Memory B cell (primary cell): ENCODE data around the gene LZTS3.
"Not testable (repeated sequence)": the region's sequence is repeated elsewhere in the genome, so short reads cannot be mapped to it uniquely, and the experiment has no call there.

Source experiments
- ATAC-seq: fragments of 150-1000 bp; cut with Tn5 transposase; 2 replicates; pipeline ENCODE4 v1.10.0; 2021; ENCODE audit warnings: low read depth, mild to moderate bottlenecking, moderate library complexity
- DNase-seq, 2 donors: peaks; one replicate each; pipeline ENCODE4 v3.0.0; 2022; ENCODE audit warnings: low spot score in 2 of 2
- H3K27ac Mint-ChIP-seq: one replicate; pipeline ENCODE4 v1.8.0; 2022; ENCODE audit warnings: mild to moderate bottlenecking, moderate library complexity, mixed read lengths
- H3K27me3 Mint-ChIP-seq: one replicate; pipeline ENCODE4 v1.8.0; 2022; ENCODE audit warnings: mixed read lengths
- H3K36me3 Mint-ChIP-seq: one replicate; pipeline ENCODE4 v1.8.0; 2022; ENCODE audit warnings: mild to moderate bottlenecking, mixed read lengths
- H3K4me1 Mint-ChIP-seq: one replicate; pipeline ENCODE4 v1.8.0; 2022; ENCODE audit warnings: mixed read lengths
- H3K4me3 Mint-ChIP-seq: one replicate; pipeline ENCODE4 v1.8.0; 2022; ENCODE audit warnings: mild to moderate bottlenecking, moderate library complexity, mixed read lengths
- H3K9me3 Mint-ChIP-seq: one replicate; pipeline ENCODE4 v1.8.0; 2022; ENCODE audit warnings: mixed read lengths

LZTS3 gene

GRCh38 chr20:3199976-3200755 lies 26.8 kb upstream of the LZTS3 start:
- H3K4me3 Mint-ChIP-seq, result no peak overlapping the region
- no peak for ATAC-seq
- H3K9me3 Mint-ChIP-seq, result no peaks in the 10 kb centered on the region
- peaks cover 14% of the 10 kb centered on the region for H3K4me1 Mint-ChIP-seq
- peaks cover 29% of the 10 kb centered on the region for H3K36me3 Mint-ChIP-seq
- no peak overlapping the region for H3K27ac Mint-ChIP-seq
- DNase-seq, result no peak
- no peaks in the 10 kb centered on the region for H3K27me3 Mint-ChIP-seq

- no peaks in the 10 kb centered on the region for H3K9me3 Mint-ChIP-seq
- no peak overlapping the region for H3K4me3 Mint-ChIP-seq
- no peaks in the 10 kb centered on the region for H3K27me3 Mint-ChIP-seq
- peaks cover 14% of the 10 kb centered on the region for H3K4me1 Mint-ChIP-seq
- DNase-seq, result no peak
- no peak overlapping the region for H3K27ac Mint-ChIP-seq
- peaks cover 32% of the 10 kb centered on the region for H3K36me3 Mint-ChIP-seq
- no peak for ATAC-seq
Measured at GRCh38 chr20:3199206-3199605, 25.9 kb upstream of the LZTS3 start.

DNA sequence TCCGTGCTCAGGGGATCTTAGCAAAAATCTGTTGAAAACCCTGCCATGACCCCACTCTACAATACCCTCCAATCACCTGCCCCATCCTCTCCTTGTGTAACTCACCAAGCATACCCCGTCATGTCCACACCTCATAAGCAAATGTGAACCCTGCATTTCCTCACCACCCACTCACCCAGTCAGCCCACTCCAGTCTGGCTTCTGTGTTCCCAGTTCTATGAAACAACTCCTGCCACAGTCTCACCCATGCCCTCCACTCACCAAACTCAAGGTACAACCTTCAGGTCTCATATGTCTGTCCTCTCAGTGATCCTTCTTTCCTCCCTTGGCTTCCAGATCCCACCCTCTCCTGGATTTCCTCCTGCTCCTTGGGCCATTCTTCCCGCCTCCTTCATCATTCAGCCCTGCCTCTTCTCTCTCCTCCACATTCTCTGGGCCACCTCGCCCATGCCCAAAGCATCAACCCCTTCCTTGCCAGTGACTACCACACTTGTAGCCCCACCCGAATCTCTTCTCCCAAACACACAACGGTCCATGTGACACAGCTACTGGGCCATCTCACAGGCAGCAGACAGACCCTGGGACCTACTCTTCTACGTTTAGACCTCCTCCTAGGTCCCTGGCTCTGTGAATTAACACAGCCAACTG lies 22.4 kb upstream of the LZTS3 start:
- H3K27ac Mint-ChIP-seq, result peak overlapping the region; percentile 85
- H3K36me3 Mint-ChIP-seq, result peaks cover 47% of the 10 kb centered on the region
- peaks cover 6% of the 10 kb centered on the region for H3K4me1 Mint-ChIP-seq
- no peaks in the 10 kb centered on the region for H3K27me3 Mint-ChIP-seq
- ATAC-seq (no peak), DNase-seq (no peak)
- H3K4me3 Mint-ChIP-seq, result no peak overlapping the region
- no peaks in the 10 kb centered on the region for H3K9me3 Mint-ChIP-seq

DNA sequence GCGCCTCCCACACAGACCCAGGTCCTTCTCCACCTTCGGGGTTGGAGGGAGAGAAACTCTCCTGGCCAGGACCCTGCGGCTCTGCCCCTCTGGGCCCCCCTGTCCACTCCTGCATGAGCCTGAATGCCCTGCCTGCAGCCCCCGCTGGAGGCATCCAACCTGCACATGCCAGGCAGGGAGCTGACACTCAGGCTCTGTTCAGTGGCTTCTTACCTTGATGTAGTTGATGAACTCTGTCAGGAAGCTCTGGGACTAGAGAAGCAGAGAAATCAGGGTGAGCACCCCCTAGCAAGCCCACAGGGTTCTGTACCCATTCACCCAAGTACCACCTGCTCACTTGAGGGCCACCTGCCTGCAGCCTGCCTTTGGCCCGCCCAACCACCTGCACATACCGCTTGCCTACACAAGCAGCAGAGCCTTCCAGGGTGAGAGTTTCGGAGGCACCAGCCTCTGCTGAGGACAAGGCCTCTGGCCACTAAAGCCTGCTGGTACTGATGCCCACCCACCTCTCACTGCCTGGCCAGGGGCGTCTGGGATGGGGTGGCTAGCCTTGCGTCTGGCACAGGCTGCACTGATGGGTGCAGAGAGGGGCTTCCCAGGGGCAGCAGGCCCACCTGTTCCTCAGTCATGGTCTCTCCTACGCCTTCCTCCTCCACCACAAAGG lies 21.4 kb upstream of the LZTS3 start:
- no peaks in the 10 kb centered on the region for H3K9me3 Mint-ChIP-seq
- no peak overlapping the region for H3K27ac Mint-ChIP-seq
- DNase-seq (no peak), ATAC-seq (no peak)
- no peaks in the 10 kb centered on the region for H3K27me3 Mint-ChIP-seq
- H3K4me3 Mint-ChIP-seq, result no peak overlapping the region
- peaks cover 45% of the 10 kb centered on the region for H3K36me3 Mint-ChIP-seq
- H3K4me1 Mint-ChIP-seq, result peaks cover 6% of the 10 kb centered on the region

GRCh38 chr20:3193806-3194616 lies 20.7 kb upstream of the LZTS3 start:
- H3K9me3 Mint-ChIP-seq, result no peaks in the 10 kb centered on the region
- H3K27ac Mint-ChIP-seq, result no peak overlapping the region
- no peak overlapping the region for H3K4me3 Mint-ChIP-seq
- H3K27me3 Mint-ChIP-seq, result no peaks in the 10 kb centered on the region
- H3K4me1 Mint-ChIP-seq, result peaks cover 6% of the 10 kb centered on the region
- no peak for ATAC-seq
- peaks cover 40% of the 10 kb centered on the region for H3K36me3 Mint-ChIP-seq
- no peak for DNase-seq

- no peaks in the 10 kb centered on the region for H3K27me3 Mint-ChIP-seq
- ATAC-seq (no peak), DNase-seq (no peak)
- peaks cover 6% of the 10 kb centered on the region for H3K4me1 Mint-ChIP-seq
- no peak overlapping the region for H3K4me3 Mint-ChIP-seq
- peaks cover 33% of the 10 kb centered on the region for H3K36me3 Mint-ChIP-seq
- H3K27ac Mint-ChIP-seq, result no peak overlapping the region
- no peaks in the 10 kb centered on the region for H3K9me3 Mint-ChIP-seq
Measured at GRCh38 chr20:3192226-3193015, 19.1 kb upstream of the LZTS3 start.

DNA sequence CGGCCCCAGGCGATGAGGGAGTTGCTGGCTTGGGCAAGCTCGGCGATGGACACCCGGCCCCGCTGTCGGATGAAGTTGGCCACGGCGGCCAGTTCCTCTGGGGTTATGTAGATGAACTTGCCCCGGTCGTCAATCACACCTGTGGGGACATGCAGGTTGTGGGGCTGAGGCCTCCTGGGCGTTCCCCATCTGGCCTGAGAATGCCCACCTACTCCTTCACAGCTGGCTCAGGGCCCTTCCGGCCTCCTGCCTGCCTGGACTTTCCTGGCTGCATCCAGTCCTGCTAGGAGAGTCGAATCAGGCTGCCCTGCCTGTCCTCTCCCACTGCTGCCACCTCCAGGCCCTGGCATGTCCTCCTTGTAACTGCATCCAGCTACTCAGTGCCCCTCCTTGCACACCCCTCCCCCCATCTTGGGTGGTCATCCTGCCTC lies 17.3 kb upstream of the LZTS3 start:
- no peak for DNase-seq
- Mint-ChIP-seq H3K36me3 (peaks cover 30% of the 10 kb centered on the region), H3K27me3 (no peaks in the 10 kb centered on the region)

DNA sequence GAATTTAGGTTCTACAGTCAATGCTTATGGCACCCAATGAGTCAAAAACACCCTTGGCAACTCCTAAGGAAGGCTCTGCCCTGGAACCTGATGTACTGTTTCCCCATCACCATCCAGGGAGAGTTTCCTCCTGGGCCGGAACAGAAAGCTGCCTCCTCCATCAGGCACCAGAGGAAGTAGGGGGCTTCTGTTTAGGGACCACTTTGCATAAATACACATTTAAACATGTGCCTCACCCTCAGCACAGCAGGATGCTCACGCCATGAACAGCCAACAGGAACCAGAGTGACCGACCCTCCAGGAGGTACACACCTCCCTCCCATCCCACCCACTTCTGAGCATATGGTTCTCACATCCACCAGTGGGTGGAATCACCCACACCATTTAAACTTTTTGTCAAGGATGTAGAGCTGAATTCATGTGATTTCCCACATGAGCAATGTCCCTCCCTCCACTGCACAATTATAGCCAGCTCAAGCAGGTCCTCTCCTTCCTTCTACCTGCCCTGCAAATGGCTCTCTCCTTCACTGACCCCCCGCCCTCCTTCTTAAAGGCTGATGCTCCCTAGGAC lies 16.3 kb upstream of the LZTS3 start:
- Mint-ChIP-seq H3K27ac (no peak overlapping the region), H3K36me3 (peaks cover 24% of the 10 kb centered on the region), H3K4me3 (no peak overlapping the region), H3K4me1 (no peaks in the 10 kb centered on the region), H3K27me3 (no peaks in the 10 kb centered on the region), H3K9me3 (no peaks in the 10 kb centered on the region)
- DNase-seq (no peak), ATAC-seq (no peak)

More for the DNA sequence above, 17.3 kb upstream of the LZTS3 start:
- Mint-ChIP-seq H3K4me3 (no peak overlapping the region), H3K27ac (no peak overlapping the region), H3K9me3 (no peaks in the 10 kb centered on the region), H3K4me1 (peaks cover 2% of the 10 kb centered on the region)
- ATAC-seq, result no peak

DNA sequence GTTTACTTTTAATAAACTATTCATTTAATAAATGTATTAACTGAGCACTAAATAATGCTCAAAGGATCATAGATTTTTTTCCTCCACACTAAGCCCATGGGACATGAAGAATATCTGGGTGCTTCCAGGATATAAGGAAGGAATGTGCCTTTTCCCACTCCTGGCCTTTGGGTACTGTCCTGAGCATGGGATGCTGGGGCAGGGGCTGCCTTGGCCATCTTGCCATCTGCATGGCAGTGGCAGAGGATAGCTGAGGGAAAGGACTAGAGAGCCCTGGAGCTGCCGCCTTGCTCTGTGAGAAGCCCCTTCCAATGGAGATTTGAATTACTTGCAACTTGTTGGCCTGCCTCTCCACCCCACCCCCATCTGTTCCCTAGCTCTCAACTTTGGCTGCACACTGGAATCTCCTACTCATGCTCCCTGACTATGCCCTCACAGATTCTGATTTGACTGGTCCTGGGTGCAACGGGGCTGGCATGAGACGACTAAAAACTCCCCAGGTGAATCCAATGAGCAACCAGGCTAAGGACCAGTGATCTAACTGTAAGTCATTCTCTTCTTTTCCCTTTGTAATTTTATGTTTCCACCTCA lies 15.6 kb upstream of the LZTS3 start:
- no peak overlapping the region for H3K4me3 Mint-ChIP-seq
- no peaks in the 10 kb centered on the region for H3K4me1 Mint-ChIP-seq
- no peaks in the 10 kb centered on the region for H3K27me3 Mint-ChIP-seq
- DNase-seq, result no peak
- no peak overlapping the region for H3K27ac Mint-ChIP-seq
- H3K36me3 Mint-ChIP-seq, result peaks cover 21% of the 10 kb centered on the region
- ATAC-seq, result no peak
- H3K9me3 Mint-ChIP-seq, result no peaks in the 10 kb centered on the region

DNA sequence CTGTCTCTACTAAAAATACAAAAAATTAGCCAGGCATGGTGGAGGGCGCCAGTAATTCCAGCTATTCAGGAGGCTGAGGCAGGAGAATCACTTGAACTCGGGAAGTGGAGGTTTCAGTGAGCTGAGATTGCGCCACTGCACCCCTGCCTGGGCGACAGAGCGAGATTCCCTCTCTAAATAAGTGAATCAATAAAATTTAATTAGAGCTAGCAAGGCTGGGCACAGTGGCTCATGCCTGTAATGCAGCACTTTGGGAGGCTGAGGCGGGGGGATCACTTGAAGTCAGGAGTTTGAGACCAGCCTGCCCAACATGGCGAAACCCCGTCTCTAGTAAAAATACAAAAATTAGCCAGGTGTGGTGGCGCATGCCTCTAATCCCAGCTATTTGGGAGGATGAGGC lies 14.5 kb upstream of the LZTS3 start:
- not testable (repeated sequence) for H3K4me1 Mint-ChIP-seq, H3K9me3 Mint-ChIP-seq, H3K27ac Mint-ChIP-seq, DNase-seq, H3K27me3 Mint-ChIP-seq, H3K4me3 Mint-ChIP-seq, ATAC-seq
- H3K36me3 Mint-ChIP-seq, result peaks cover 19% of the 10 kb centered on the region

DNA sequence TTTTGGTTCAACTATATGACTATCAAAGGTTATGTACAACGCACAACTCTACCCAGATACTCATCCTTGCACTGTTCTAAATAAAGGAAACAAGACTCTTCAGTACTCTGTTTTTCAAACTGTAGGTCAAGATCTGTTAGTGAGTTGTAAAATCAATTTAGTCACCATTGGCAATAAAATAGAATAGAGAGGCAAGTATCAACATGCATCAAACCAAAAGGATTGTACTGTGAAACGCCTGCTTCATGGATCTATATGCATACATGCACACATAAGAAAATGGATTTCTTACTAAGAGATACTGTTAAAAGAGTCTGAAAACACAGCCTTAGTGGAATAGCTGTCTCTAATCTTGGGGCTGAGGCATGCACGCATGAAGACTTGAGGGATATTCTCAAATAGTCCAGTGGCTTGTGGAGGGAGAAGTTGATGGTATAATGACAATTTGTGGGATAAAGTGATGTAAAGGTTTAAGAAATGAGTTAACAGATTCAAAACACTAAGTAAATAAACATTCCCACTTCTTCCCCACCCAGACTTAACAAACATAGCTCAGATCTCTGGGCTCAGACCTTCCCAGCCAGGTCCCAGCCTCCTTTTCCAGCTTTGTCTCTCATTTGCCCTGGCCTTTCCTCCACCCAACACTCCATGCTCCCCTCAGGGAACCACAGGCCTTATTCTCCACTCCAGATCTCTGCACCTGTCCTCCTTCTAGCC lies 10.7 kb upstream of the LZTS3 start:
- H3K9me3 Mint-ChIP-seq, result no peaks in the 10 kb centered on the region
- no peaks in the 10 kb centered on the region for H3K4me1 Mint-ChIP-seq
- no peaks in the 10 kb centered on the region for H3K27me3 Mint-ChIP-seq
- H3K27ac Mint-ChIP-seq, result no peak overlapping the region
- no peak overlapping the region for H3K4me3 Mint-ChIP-seq
- peaks cover 2% of the 10 kb centered on the region for H3K36me3 Mint-ChIP-seq
- DNase-seq (no peak), ATAC-seq (no peak)

DNA sequence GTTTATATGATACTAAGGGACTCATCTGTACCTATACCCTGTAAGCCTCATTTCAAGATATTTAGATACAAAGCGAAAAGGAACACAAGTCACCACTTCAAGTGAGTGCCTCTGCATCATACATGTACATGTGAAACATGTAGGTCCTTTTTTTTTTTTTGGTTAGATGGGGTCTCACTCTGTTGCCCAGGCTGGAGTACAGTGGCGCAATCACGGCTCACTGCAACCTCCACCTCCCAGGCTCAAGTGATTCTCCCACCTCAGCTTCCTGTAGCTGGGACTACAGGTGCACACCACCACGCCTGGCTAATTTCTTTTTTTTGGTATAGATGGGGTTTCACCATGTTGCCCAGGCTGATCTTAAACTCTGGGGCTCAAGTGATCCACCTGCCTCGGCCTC lies 9.1 kb upstream of the LZTS3 start:
- not testable (repeated sequence) for DNase-seq, H3K27ac Mint-ChIP-seq, H3K36me3 Mint-ChIP-seq, ATAC-seq, H3K4me1 Mint-ChIP-seq, H3K4me3 Mint-ChIP-seq, H3K27me3 Mint-ChIP-seq, H3K9me3 Mint-ChIP-seq
